Right atrium auricular region (tissue), 2 donors: ENCODE measurements around the gene FAM228B. TPM values are rescaled to one million over a fixed set of nuclear protein-coding genes. Genes with fewer than 3 reads are reported as not detected.

ENCODE experiments used
- DNase-seq: peaks from one replicate; pipeline ENCODE4 v3.0.0-alpha.2; 2019; ENCODE audit warnings: low spot score
- H3K27ac ChIP-seq, 2 donors: fragments of 200-600 bp; sonication (generic); 1 replicate in 1 of 2; 2 replicates in 1 of 2; pipeline ENCODE4 v1.5.1; 2016 to 2019
- H3K27me3 ChIP-seq, 2 donors: fragments of 200-600 bp; sonication (generic); one replicate each; pipeline versions ENCODE4 v1.5.1 to v1.6.0; 2017 to 2019
- H3K36me3 ChIP-seq: fragments of 200-600 bp; sonication (generic); one replicate; pipeline ENCODE4 v1.5.1; 2016
- H3K4me1 ChIP-seq, 2 donors: fragments of 200-600 bp; sonication (generic); one replicate each; pipeline versions ENCODE4 v1.5.1 to v1.6.0; 2017 to 2019
- H3K4me3 ChIP-seq, 2 donors: fragments of 200-600 bp; sonication (generic); 1 replicate in 1 of 2; 2 replicates in 1 of 2; pipeline ENCODE4 v1.5.1; 2017 to 2019; ENCODE audit warnings: mild to moderate bottlenecking in 1 of 2, moderate library complexity in 1 of 2
- H3K9me3 ChIP-seq, 2 donors: fragments of 200-600 bp; sonication (generic); one replicate each; pipeline ENCODE4 v1.5.1; 2019
- total RNA-seq, 2 donors: library from RNA; depleted of rRNA; stranded (reverse); fragments of >200 nt; gene quantifications; one replicate each; pipeline ENCODE4 v1.1.0, GENCODE V29; 2016
- TF ChIP-seq, protein P1 (sequence below), 2 donors: fragments of 200-600 bp; sonication (generic); IDR thresholded peaks; one replicate each; pipeline ENCODE4 v1.5.1; 2019; ENCODE audit warnings: antibody characterized with exemption in 2 of 2

FAM228B gene
- total RNA-seq, 2 donors from 2014 or later = 15.6 to 31.1 TPM

GRCh38 chr2:24077535-24077877, 45.8 kb upstream of the FAM228B start:
- Histone ChIP-seq H3K4me1 (peaks cover 0 to 23% of the 10 kb centered on the region in 2 donors), H3K27ac (peak overlapping the region; percentile 87 to 90), H3K4me3 (peak overlapping the region; percentile 73 to 74), H3K9me3 (no peaks in the 10 kb centered on the region), H3K27me3 (no peaks in the 10 kb centered on the region), H3K36me3 (peaks cover 21% of the 10 kb centered on the region)
- TF ChIP-seq, protein P1, sequence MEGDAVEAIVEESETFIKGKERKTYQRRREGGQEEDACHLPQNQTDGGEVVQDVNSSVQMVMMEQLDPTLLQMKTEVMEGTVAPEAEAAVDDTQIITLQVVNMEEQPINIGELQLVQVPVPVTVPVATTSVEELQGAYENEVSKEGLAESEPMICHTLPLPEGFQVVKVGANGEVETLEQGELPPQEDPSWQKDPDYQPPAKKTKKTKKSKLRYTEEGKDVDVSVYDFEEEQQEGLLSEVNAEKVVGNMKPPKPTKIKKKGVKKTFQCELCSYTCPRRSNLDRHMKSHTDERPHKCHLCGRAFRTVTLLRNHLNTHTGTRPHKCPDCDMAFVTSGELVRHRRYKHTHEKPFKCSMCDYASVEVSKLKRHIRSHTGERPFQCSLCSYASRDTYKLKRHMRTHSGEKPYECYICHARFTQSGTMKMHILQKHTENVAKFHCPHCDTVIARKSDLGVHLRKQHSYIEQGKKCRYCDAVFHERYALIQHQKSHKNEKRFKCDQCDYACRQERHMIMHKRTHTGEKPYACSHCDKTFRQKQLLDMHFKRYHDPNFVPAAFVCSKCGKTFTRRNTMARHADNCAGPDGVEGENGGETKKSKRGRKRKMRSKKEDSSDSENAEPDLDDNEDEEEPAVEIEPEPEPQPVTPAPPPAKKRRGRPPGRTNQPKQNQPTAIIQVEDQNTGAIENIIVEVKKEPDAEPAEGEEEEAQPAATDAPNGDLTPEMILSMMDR (IDR thresholded peaks at IDR 0.05) = no peak
- DNase-seq = no peak

- peaks cover 18% of the 10 kb centered on the region for H3K36me3 ChIP-seq
- H3K4me1 ChIP-seq = peaks cover 0 to 25% of the 10 kb centered on the region in 2 donors
- peak overlapping the region in 1 of 2 donors; percentile 90 for H3K27ac ChIP-seq
- no peaks in the 10 kb centered on the region for H3K27me3 ChIP-seq
- TF ChIP-seq, protein P1 (IDR thresholded peaks at IDR 0.05) = no peak
- no peak for DNase-seq
- no peaks in the 10 kb centered on the region for H3K9me3 ChIP-seq
- peak overlapping the region in 1 of 2 donors; percentile 73 for H3K4me3 ChIP-seq
Measured at GRCh38 chr2:24077879-24078278, 45.4 kb upstream of the FAM228B start.

- Histone ChIP-seq H3K36me3 (peaks cover 6% of the 10 kb centered on the region), H3K9me3 (no peaks in the 10 kb centered on the region), H3K4me3 (no peak overlapping the region), H3K4me1 (peaks cover 0 to 29% of the 10 kb centered on the region in 2 donors), H3K27ac (no peak overlapping the region), H3K27me3 (no peaks in the 10 kb centered on the region)
- TF ChIP-seq, protein P1 (IDR thresholded peaks at IDR 0.05) = no peak
- no peak for DNase-seq
Measured at GRCh38 chr2:24080701-24081100, 42.6 kb upstream of the FAM228B start.

GRCh38 chr2:24082787-24083566, 40.3 kb upstream of the FAM228B start:
- Histone ChIP-seq H3K9me3 (no peaks in the 10 kb centered on the region), H3K27ac (peak overlapping the region; percentile 83 to 90), H3K4me3 (peak overlapping the region; percentile 50 to 63), H3K4me1 (peaks cover 0 to 18% of the 10 kb centered on the region in 2 donors), H3K27me3 (no peaks in the 10 kb centered on the region), H3K36me3 (peaks cover 6% of the 10 kb centered on the region)
- TF ChIP-seq, protein P1 (IDR thresholded peaks at IDR 0.05) = no peak
- DNase-seq = no peak

- H3K9me3 ChIP-seq = no peaks in the 10 kb centered on the region
- peaks cover 6% of the 10 kb centered on the region for H3K36me3 ChIP-seq
- TF ChIP-seq, protein P1 (IDR thresholded peaks at IDR 0.05) = no peak
- peaks cover 0 to 18% of the 10 kb centered on the region in 2 donors for H3K4me1 ChIP-seq
- no peaks in the 10 kb centered on the region for H3K27me3 ChIP-seq
- peak overlapping the region; percentile 50 to 63 for H3K4me3 ChIP-seq
- peak; percentile 81 for DNase-seq
- H3K27ac ChIP-seq = peak overlapping the region; percentile 83 to 90
Measured at GRCh38 chr2:24083567-24084385, 39.5 kb upstream of the FAM228B start.
